CD4-positive, alpha-beta T cell (primary cell): ENCODE results near the gene ROR1. TPM values are rescaled to one million over a fixed set of nuclear protein-coding genes. Genes with fewer than 3 reads are reported as not detected.

Experiments
- ATAC-seq: fragments of 200-7000 bp; cut with Tn5 transposase; one replicate; pipeline ENCODE4 v1.10.0; 2022; ENCODE audit warnings: mild to moderate bottlenecking; ENCODE audit not compliant: poor library complexity
- CTCF ChIA-PET: fragments of 350-600 bp; sonication (Branson Sonifier 250); formaldehyde crosslinking; loops from one replicate; lab custom pipeline; 2021; ENCODE audit warnings: antibody characterized with exemption, inconsistent platforms; lab: Charles Lee
- POLR2A ChIA-PET: fragments of 350-600 bp; sonication (Branson Sonifier 250); formaldehyde crosslinking; loops from one replicate; lab custom pipeline; 2021; ENCODE audit warnings: antibody characterized with exemption, inconsistent platforms; lab: Charles Lee
- DNase-seq, 14 experiments: peaks; one replicate each; pipeline ENCODE4 v3.0.0-alpha.2; 2013 to 2020; ENCODE audit warnings: mixed read lengths in 2 of 14
- H3K27ac ChIP-seq, 2 donors: one replicate each; pipeline versions ENCODE4 v1.5.1 to v1.7.0; 2013; ENCODE audit warnings: low read length in 2 of 2, low read depth in 1 of 2, mild to moderate bottlenecking in 1 of 2
- H3K27me3 ChIP-seq, 2 experiments: 1 replicate in 1 of 2; 2 replicates in 1 of 2; pipeline versions ENCODE4 v1.6.1 to v1.7.0; 2013; ENCODE audit warnings: low read length in 2 of 2, control low read depth in 1 of 2, mild to moderate bottlenecking in 1 of 2, moderate library complexity in 1 of 2; ENCODE audit not compliant: insufficient read depth in 2 of 2, control insufficient read depth in 1 of 2
- H3K36me3 ChIP-seq: one replicate; pipeline ENCODE4 v1.6.1; 2013; ENCODE audit warnings: low read length, control low read depth; ENCODE audit not compliant: insufficient read depth
- H3K4me1 ChIP-seq: one replicate; pipeline ENCODE4 v1.6.1; 2013; ENCODE audit warnings: low read length, control low read depth; ENCODE audit not compliant: insufficient read depth
- H3K4me3 ChIP-seq: one replicate; pipeline ENCODE4 v1.5.1; 2013; ENCODE audit warnings: mild to moderate bottlenecking, low read length, moderate library complexity
- H3K9me3 ChIP-seq, 2 experiments: 1 replicate in 1 of 2; 2 replicates in 1 of 2; pipeline versions ENCODE4 v1.6.1 to v1.7.0; 2013; ENCODE audit warnings: low read length in 2 of 2, mild to moderate bottlenecking in 2 of 2, control low read depth in 1 of 2, moderate library complexity in 1 of 2; ENCODE audit not compliant: control insufficient read depth in 1 of 2, insufficient read depth in 1 of 2
- H3K27ac Mint-ChIP-seq: one replicate; pipeline ENCODE4 v1.8.0; 2020; ENCODE audit warnings: mixed read lengths
- H3K27me3 Mint-ChIP-seq: one replicate; pipeline ENCODE4 v1.8.0; 2021; ENCODE audit warnings: mixed read lengths
- H3K36me3 Mint-ChIP-seq: one replicate; pipeline ENCODE4 v1.8.0; 2021; ENCODE audit warnings: low read depth, mixed read lengths
- H3K4me1 Mint-ChIP-seq: one replicate; pipeline ENCODE4 v1.8.0; 2021; ENCODE audit warnings: low read depth, mixed read lengths
- H3K4me3 Mint-ChIP-seq: one replicate; pipeline ENCODE4 v1.8.0; 2020; ENCODE audit warnings: mild to moderate bottlenecking, mixed read lengths
- H3K9me3 Mint-ChIP-seq: one replicate; pipeline ENCODE4 v1.8.0; 2020; ENCODE audit warnings: mixed read lengths
- CTCF ChIP-seq: fragments of 200-600 bp; IDR thresholded peaks from one replicate; pipeline ENCODE4 v1.8.0; 2022; ENCODE audit warnings: antibody characterized with exemption, mild to moderate bottlenecking
- intact Hi-C, 2 experiments: fragments of 100-400 bp; cut with DNase I in 1 of 2; cut with micrococcal nuclease in 1 of 2; formaldehyde crosslinking; loops; one replicate each; pipeline versions ENCODE4 v1.15.1 to v1.9.0; 2023 to 2025; cut with DNase I, micrococcal nuclease
- total RNA-seq, 174 experiments: library from RNA in 2 of 174; stranded (reverse) in 2 of 174; gene quantifications; one replicate each; pipeline ENCODE4 v1.2.3 and lab custom pipeline; 2021 to 2026

The ROR1 gene
- total RNA-seq, 2 experiments from 2014 or later = not detected

DNA sequence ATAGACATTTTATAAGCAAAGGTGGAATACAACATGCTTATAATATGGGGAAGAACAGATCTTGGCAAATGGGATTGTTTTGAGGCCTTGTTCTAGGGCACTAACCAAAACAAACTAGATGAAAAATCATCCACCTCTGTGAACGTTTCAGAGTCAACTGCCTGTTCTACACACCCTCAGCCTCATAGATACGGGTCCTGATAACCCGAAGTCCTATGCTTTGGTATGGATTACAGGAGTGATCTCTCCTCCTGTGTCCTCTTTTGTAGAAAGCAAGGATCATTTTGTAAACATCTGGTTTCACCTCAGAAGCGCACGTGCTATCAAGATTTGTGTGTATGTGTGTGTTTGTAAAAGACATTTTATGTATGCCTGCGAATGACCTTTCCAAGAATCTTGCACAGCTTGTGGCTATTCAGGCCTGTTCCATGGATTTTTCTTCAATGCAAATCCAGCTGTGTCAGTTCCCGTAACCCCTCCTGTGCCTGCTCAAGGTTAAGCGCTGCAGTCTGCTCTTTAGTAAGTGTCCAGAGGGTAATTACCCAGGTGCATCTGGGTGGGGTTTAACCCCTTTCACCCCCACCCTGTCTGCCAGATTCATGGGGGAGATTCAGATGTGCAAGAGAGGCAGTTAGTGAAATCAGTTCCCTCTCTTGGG is 132.4 kb downstream of the ROR1 start:
- H3K36me3 Mint-ChIP-seq = no peaks in the 10 kb centered on the region
- DNase-seq = no peak
- H3K9me3 ChIP-seq = no peaks in the 10 kb centered on the region

DNA sequence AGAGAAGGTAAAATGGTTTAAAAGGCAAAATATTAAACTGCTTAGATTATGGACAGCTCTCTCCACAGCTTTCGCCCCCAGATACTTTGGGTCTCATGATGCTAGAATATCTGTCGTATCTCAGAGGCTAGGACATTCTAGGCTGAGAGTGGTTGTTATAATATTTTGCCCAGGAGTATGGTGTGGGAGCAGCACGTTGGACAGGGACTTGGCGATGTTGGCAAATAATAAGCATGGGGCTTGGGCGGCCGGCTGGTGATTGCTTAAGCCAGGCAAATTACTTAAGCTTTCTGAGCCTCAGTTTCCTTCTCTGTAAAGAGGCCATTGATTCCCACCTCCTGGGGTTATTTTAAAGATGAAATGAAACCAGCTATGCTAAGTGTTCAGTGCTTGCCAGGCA is 133.2 kb downstream of the ROR1 start:
- no peak overlapping the region for H3K4me3 Mint-ChIP-seq
- no peak overlapping the region for H3K27ac ChIP-seq
- no peaks in the 10 kb centered on the region for H3K4me1 Mint-ChIP-seq
- H3K27me3 ChIP-seq = peaks cover 0 to 2% of the 10 kb centered on the region in 2 experiments
- no peaks in the 10 kb centered on the region for H3K9me3 ChIP-seq
- DNase-seq (no peak), ATAC-seq (no peak)
- no peak overlapping the region for H3K27ac Mint-ChIP-seq
- H3K36me3 ChIP-seq = no peaks in the 10 kb centered on the region
- CTCF ChIA-PET = no interaction called here
- H3K27me3 Mint-ChIP-seq = no peaks in the 10 kb centered on the region
- TF ChIP-seq CTCF = no peak
- POLR2A ChIA-PET = no interaction called here
- no peaks in the 10 kb centered on the region for H3K36me3 Mint-ChIP-seq
- intact Hi-C loops = no loop called here
- no peak overlapping the region for H3K4me3 ChIP-seq
- H3K9me3 Mint-ChIP-seq = no peaks in the 10 kb centered on the region
- H3K4me1 ChIP-seq = no peaks in the 10 kb centered on the region

More for the DNA sequence above, 132.4 kb downstream of the ROR1 start:
- no peaks in the 10 kb centered on the region for H3K27me3 ChIP-seq
- no peak overlapping the region for H3K27ac ChIP-seq
- ChIA-PET POLR2A (no interaction called here), CTCF (no interaction called here)
- Mint-ChIP-seq H3K4me3 (no peak overlapping the region), H3K27me3 (no peaks in the 10 kb centered on the region), H3K27ac (no peak overlapping the region), H3K4me1 (no peaks in the 10 kb centered on the region), H3K9me3 (no peaks in the 10 kb centered on the region)
- H3K4me3 ChIP-seq = no peak overlapping the region
- no peak for ATAC-seq
- no peaks in the 10 kb centered on the region for H3K4me1 ChIP-seq
- no peak for TF ChIP-seq CTCF
- H3K36me3 ChIP-seq = no peaks in the 10 kb centered on the region
- intact Hi-C loops = no loop called here

- no peak for ATAC-seq
- Mint-ChIP-seq H3K27ac (no peak overlapping the region), H3K4me3 (no peak overlapping the region), H3K36me3 (no peaks in the 10 kb centered on the region), H3K4me1 (no peaks in the 10 kb centered on the region), H3K27me3 (no peaks in the 10 kb centered on the region), H3K9me3 (no peaks in the 10 kb centered on the region)
- Histone ChIP-seq H3K4me1 (no peaks in the 10 kb centered on the region), H3K4me3 (no peak overlapping the region), H3K9me3 (no peaks in the 10 kb centered on the region), H3K27me3 (peaks cover 0 to 2% of the 10 kb centered on the region in 2 experiments), H3K36me3 (no peaks in the 10 kb centered on the region), H3K27ac (no peak overlapping the region)
- no peak for DNase-seq
- TF ChIP-seq CTCF = no peak
- intact Hi-C loops = no loop called here
- ChIA-PET POLR2A (no interaction called here), CTCF (no interaction called here)
Measured at GRCh38 chr1:63908016-63908415, 134.2 kb downstream of the ROR1 start.
